HL-60 (cell line): ENCODE data around the gene IGSF22.

Experiments
- DNase-seq, 2 experiments: peaks; one replicate each; pipeline ENCODE4 v3.0.0-alpha.2; 2010 to 2020; ENCODE audit warnings: low read depth in 1 of 2, low spot score in 1 of 2
- H3K27ac ChIP-seq: fragments of 250-450 bp; sonication (Bioruptor Pico); replicated peaks from 2 replicates; pipeline ENCODE4 v1.5.1; 2020; ENCODE audit warnings: mild to moderate bottlenecking, moderate library complexity
- H3K27me3 ChIP-seq: fragments of 250-450 bp; sonication (Bioruptor Pico); 2 replicates; pipeline ENCODE4 v1.5.1; 2021; ENCODE audit warnings: mild to moderate bottlenecking, moderate library complexity; ENCODE audit not compliant: insufficient read depth, poor library complexity, severe bottlenecking
- H3K4me3 ChIP-seq: replicated peaks from 2 replicates; pipeline ENCODE4 v1.5.1; 2011; ENCODE audit warnings: mild to moderate bottlenecking, control low read depth, low read length; ENCODE audit not compliant: insufficient read depth
- GABPA ChIP-seq: IDR thresholded peaks from 2 replicates; pipeline ENCODE4 v1.6.1; 2012; ENCODE audit warnings: low read depth
- POLR2AphosphoS5 ChIP-seq: IDR thresholded peaks from 2 replicates; pipeline ENCODE4 v1.6.1; 2012; ENCODE audit warnings: low read depth
- SPI1 ChIP-seq: IDR thresholded peaks from 2 replicates; pipeline ENCODE4 v1.6.1; 2012; ENCODE audit warnings: low read depth, mild to moderate bottlenecking, borderline replicate concordance
- long read RNA-seq: library from polyadenylated mRNA; unstranded; transcript quantifications from one replicate; pipeline ENCODE4 v2.0.0, GENCODE V29; 2020
- TF ChIP-seq, protein P1 (sequence below): IDR thresholded peaks from one replicate; pipeline ENCODE4 v1.5.1; 2011; ENCODE audit warnings: low read length, control low read depth, inconsistent platforms; ENCODE audit not compliant: insufficient read depth
- TF ChIP-seq, protein P2 (sequence below): IDR thresholded peaks from 2 replicates; pipeline ENCODE4 v1.6.1; 2012; ENCODE audit warnings: low read depth; ENCODE audit not compliant: insufficient replicate concordance

IGSF22 gene
- long read RNA-seq, result 0 reads

DNA sequence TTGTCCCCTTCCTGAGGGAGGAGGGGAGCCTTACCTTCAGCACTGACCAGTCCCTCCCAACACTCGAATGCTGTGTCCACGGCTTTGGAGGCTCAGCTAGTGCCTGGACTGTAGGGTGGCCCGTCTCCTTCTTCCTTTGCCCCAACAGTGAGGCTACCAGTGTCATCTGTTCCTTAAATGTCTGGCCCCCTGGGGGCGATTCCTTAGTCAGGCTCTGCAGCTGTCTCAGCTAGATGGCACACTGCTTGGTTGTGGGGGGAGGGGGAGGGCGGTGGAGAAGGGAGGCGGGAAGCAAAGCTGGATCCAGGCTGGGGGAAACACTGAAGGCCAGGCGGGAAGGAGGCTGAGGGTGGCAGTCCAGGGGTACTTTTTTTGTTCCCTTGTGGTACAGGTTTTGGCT is at the start of gene IGSF22:
IGSF22 (minus strand) TSS at position 149 of the 400 bp plus-strand sequence. CDS start 1,952 bp downstream, outside the sequence.
- Histone ChIP-seq H3K4me3 (no peak within 1 kb of the TSS), H3K27ac (no peak within 1 kb of the TSS), H3K27me3 (peaks cover 10% of the 10 kb centered on the region)
- no peak for DNase-seq
- TF ChIP-seq, protein P1, sequence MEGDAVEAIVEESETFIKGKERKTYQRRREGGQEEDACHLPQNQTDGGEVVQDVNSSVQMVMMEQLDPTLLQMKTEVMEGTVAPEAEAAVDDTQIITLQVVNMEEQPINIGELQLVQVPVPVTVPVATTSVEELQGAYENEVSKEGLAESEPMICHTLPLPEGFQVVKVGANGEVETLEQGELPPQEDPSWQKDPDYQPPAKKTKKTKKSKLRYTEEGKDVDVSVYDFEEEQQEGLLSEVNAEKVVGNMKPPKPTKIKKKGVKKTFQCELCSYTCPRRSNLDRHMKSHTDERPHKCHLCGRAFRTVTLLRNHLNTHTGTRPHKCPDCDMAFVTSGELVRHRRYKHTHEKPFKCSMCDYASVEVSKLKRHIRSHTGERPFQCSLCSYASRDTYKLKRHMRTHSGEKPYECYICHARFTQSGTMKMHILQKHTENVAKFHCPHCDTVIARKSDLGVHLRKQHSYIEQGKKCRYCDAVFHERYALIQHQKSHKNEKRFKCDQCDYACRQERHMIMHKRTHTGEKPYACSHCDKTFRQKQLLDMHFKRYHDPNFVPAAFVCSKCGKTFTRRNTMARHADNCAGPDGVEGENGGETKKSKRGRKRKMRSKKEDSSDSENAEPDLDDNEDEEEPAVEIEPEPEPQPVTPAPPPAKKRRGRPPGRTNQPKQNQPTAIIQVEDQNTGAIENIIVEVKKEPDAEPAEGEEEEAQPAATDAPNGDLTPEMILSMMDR, result no peak
- TF ChIP-seq, protein P2, sequence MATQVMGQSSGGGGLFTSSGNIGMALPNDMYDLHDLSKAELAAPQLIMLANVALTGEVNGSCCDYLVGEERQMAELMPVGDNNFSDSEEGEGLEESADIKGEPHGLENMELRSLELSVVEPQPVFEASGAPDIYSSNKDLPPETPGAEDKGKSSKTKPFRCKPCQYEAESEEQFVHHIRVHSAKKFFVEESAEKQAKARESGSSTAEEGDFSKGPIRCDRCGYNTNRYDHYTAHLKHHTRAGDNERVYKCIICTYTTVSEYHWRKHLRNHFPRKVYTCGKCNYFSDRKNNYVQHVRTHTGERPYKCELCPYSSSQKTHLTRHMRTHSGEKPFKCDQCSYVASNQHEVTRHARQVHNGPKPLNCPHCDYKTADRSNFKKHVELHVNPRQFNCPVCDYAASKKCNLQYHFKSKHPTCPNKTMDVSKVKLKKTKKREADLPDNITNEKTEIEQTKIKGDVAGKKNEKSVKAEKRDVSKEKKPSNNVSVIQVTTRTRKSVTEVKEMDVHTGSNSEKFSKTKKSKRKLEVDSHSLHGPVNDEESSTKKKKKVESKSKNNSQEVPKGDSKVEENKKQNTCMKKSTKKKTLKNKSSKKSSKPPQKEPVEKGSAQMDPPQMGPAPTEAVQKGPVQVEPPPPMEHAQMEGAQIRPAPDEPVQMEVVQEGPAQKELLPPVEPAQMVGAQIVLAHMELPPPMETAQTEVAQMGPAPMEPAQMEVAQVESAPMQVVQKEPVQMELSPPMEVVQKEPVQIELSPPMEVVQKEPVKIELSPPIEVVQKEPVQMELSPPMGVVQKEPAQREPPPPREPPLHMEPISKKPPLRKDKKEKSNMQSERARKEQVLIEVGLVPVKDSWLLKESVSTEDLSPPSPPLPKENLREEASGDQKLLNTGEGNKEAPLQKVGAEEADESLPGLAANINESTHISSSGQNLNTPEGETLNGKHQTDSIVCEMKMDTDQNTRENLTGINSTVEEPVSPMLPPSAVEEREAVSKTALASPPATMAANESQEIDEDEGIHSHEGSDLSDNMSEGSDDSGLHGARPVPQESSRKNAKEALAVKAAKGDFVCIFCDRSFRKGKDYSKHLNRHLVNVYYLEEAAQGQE, result no peak
- TF ChIP-seq SPI1, result no peak
- TF ChIP-seq POLR2AphosphoS5, result no peak
- no peak for TF ChIP-seq GABPA

DNA sequence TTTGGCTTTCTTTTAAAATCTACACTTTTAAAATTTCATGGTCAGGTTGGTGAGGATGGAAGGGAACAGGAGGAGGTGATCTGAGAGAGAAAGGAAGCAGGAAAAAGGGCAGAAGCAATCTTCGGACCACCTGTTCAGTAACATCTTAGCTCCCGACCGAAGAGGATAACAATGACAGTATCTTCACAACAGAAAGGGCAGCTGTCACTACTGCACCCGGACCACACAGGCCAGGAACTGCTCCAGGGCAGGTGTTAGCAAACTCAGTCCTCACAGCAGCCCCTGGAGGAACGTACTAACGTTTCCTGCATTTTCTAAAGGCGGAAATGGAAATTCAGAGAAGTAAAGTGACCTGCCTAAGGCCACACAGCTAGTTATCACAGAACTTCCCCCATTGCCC is 48.8 kb upstream of the IGSF22 start:
- Histone ChIP-seq H3K27me3 (no peaks in the 10 kb centered on the region), H3K27ac (no peak overlapping the region), H3K4me3 (no peak overlapping the region)
- no peak for DNase-seq
- TF ChIP-seq, protein P2, result no peak
- TF ChIP-seq GABPA, result no peak

DNA sequence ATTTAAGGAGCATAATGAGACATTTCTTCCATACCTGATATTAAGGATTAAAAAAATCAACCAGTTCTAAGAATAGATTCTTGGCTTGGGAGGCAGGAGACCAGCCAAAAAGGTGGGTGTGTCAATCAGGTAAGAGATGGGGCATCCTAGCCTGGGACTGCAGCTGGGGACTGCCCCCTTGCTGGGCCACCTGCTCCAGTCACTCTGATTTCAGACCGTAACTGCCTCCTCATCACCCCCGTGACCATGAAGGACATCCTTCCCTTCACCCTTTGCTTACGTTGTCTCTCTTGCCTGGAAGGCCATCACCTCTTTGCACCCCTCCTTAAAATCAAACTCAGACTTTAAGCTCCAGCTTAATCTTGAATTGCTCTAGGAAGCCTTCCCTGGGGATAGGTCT is 47.7 kb upstream of the IGSF22 start:
- DNase-seq, result no peak

More for the DNA sequence above, 47.7 kb upstream of the IGSF22 start:
- no peak overlapping the region for H3K27ac ChIP-seq
- no peaks in the 10 kb centered on the region for H3K27me3 ChIP-seq
- no peak overlapping the region for H3K4me3 ChIP-seq
- TF ChIP-seq, protein P2, result no peak
- TF ChIP-seq POLR2AphosphoS5 (no peak), GABPA (no peak), SPI1 (no peak)
- TF ChIP-seq, protein P1, result no peak
